GM18520 (cell line): ENCODE measurements around the gene CCDC70.
A peak's percentile ranks its signal among the peaks of the same experiment; 100 is the strongest.

Experiments
- ATAC-seq: cut with Tn5 transposase; IDR thresholded peaks from one replicate; pipeline ENCODE4 v1.9.1; 2021; ENCODE audit not compliant: unreplicated experiment

Gene CCDC70

DNA sequence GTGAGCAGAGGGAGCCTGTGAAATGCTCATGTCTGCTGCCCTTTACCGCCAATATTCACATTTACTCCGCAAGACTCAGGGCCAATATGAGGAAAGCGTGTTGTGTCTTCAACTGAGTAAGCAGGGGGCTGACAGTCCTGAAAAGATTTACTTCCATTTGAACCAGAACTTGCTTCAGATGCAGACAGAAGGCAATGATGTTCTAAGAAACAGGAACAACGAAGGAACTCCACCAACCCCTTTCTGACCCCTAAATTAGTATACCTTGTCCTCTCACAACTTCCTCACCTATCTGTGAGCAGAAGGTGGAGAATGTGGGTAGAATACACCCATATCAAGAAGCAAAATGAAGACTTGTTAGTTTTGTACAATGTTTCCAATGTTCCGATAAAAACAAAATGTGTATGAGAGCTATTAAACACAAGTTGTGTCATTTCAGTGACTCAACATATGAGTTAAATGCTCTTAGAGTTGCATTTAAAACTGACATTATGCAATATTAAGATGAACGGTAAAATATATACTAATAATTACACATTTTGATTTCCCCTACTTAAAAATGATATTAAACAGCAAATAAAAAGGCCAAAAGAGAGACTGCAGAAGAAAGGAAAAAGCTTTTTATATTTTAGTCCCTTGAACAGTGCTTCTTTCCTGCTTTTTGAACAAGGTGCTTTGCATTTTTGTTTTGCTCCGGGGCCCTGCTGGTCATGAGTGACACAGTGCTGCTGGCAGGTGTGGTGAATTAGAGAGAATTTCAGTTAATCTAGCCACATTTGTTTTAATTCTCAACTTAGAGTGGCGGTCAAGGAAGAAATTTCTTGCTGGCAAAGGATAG is 32.8 kb upstream of the CCDC70 start:
- ATAC-seq: no peak

DNA sequence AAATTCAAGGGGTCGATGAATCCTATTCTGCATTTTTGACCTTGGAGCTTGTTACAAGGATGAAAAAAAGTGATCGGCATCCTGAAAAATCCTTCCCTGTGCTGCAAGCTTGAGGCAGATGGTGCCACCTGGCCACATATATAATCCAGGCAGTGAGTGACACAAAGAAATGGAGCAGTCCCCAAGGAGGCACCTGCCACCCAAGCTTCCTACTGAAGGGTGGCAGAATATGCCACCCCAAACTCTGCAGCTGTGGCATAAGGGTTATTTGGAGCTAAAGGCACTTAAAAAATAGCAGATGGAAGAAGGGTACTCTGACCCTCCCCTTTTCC is 32.2 kb upstream of the CCDC70 start:
- no peak for ATAC-seq

DNA sequence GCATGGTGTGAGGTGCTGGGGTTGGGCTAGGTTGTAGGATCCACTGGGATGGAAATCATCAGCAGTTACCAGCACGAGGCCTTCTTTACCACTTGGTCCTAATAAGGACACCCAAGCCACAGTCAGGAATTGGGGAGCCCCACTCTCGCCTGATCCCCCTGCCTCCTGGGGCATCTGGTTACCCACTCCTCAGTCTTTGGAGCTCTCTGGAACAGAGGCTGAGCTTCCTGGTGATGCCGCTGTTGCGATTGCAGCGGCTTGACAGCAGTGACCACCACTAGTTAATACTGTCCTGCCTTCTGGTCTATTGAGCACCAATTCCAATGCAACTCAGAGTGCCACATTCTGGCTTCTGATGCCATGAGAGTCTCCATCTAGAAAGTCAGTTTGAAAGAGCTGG is 30.2 kb upstream of the CCDC70 start:
- no peak for ATAC-seq

DNA sequence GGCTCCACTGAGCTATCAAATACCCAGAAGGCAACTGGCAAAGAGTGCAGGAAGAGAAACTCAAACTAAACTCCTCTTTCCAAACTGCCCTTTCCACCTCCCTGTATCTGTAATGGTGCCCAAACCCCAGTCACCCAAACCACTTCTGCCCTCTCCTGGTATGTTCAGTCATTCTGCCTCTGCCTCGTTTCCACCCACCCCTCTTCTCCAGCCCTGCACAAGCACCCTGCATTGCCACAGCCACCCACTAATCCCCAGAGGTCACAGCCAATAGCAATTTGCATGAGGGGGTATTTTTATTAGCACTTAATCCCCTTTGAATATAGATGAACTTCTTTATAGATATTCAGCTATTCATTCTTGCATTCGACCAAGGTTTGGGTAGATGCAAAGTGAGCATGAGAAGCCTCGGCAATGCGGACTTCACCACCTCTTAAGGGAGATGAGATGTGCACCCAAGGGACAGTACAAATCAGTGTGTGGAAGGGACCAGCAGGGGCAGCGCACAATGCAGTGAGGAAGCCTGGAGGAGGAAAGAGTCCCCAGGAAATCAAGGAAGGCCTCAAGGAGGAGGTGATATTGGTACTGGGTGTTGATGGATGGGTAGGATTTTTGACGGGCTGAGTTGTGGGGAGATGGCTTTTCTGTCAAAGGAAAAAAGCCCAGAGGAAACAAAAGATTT is 29.2 kb upstream of the CCDC70 start:
- ATAC-seq: peak; percentile 68

DNA sequence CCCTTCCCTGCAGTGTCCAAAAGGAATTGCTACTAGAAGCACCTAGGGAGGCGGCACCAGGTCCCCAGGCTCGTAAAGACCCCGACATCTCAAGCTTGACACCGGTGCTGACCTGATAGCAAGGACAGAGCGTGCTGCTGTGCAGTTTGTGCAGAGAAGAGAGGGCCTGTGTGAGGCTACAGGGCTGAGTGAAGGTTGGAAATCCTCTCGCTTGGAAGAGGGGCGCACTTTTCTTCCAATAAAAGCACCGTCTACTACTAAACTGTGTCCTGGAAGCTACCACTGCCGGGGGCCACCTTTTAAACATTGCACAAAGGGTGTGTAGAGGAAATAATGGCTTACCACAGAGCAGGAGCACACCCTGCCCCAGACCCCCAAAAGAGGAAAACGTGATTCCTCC is 27.8 kb upstream of the CCDC70 start:
- no peak for ATAC-seq

DNA sequence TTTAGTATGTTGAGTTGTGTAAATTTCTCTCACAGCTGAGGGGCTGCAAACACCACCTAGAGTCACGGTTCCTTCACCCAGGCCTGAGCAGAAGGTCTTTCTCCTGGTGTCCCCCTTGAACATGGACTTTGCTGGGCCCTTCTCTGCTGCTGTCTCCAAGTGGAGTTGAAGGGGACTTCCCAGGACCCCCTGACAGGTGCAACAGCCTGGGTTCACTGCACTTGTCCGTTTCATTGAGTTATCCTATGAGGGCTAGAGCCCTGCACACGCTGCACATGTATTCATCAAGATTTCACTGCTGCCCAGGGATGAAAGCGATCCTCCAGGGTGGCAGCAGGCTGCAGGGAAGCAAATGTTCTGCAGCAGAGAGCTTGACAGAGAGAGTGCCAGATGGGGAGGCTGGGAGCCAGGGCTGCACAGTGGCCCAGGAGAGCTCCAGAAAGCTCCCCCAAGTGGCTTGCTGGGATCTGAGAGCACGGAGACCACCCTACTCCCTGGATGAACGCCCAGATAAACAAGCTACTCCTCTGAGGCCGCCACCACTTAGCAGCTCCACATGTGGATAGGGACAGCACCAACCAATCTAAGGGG is 27.1 kb upstream of the CCDC70 start:
- ATAC-seq: no peak

DNA sequence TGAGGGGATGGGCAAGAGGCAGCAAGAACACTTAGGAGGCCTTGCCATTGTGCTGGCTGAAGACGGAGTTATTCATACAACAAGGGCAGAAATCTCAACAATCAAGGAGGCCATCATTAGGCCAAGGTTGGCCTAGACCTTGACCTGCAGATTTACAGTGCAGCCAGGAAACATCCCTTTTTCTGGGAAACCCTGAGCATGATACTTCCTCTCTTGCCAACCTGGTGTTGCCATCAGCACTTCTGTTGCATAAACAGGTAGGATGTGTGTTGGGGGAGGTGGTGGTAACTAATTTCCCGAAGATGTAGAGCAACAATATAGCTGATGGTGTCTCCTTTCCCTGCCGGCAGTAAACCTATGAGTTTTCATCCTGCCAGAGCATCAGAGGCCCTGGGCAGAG is 24.8 kb upstream of the CCDC70 start:
- ATAC-seq: no peak

DNA sequence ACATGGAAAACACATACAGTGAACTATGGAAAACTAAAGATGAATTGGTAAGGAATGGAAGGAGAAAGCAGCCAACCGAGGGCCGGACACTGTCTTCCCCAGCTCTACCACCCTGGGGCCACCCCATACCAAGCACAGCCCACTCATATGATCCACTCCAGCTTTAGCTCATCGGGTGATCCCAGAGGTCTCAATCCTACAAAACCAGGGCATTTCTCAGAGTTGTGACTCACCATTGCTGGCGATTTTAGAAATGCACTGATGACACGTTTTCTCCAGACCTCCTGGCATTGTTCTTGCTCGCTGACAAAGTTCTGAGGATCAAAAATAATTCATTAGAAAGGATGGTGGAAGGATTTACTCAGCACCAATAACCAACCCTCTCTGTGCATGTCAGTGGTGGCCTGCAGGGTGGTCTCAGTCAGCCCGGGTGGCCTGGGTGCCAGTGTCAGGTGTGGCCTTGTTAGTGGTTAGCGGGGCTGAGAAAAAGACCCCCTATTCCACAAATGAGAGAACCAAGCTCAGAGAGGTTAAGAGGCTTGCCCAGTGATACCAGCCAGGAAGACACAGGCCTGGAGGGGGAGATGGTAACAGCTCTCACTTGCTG is 23.4 kb upstream of the CCDC70 start:
- no peak for ATAC-seq

DNA sequence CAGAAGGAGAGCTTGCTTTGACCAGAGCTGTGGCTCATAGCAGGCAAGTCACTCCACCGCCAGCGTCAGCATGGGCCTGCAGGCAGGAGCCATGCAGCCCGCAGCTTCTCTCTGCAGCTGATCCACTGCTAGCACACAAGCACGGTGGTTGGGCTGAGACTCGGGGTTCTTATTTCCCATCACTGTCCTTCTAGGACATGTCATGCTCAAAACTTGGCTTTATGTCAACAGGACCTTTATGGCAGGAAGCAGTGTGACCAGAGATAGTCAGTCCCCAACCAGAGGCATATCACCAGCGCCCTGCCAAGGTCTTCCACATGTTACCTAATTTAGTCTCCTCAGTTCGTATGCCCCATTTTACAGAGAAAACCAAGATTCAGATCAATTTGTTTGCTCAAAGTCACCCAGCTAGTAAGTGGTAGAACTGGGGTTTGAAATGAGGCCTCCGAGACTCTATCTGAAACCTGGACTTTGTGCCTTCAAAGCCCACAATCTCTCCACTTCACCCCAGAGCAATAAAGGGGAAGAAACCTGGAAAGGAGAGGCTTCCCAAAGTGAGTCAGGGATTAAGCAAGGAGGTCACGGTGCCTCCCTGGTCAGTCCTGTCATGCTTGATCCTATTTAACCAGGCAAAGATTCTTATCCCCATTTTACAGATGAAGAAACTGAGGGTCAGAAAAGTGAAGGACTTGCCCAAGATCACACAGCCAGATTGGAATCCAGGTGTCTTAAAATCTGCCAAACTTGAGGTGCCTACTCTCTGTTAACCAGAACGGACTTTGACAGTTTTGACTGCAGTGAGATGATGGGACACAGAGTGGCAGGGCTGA is 21.8 kb upstream of the CCDC70 start:
- no peak for ATAC-seq

DNA sequence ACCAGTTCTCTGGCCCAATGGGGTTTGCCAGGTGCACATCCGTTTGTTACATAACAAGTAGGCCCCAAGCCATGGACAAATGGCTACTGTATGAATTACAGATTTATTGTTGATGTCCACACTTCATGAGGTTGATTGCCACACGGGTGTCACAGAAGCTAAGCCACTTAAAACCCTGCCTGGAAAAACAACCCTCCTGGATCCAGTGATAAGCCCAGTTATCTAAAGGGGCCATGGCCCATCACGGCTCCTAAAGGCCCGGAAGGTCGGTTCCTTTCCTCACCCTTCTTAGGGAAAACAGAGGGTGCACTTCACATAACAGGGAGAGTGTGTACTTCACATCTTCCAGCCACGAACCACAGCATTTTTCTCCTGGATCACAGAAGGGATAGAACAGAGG is 20.9 kb upstream of the CCDC70 start:
- ATAC-seq: no peak

DNA sequence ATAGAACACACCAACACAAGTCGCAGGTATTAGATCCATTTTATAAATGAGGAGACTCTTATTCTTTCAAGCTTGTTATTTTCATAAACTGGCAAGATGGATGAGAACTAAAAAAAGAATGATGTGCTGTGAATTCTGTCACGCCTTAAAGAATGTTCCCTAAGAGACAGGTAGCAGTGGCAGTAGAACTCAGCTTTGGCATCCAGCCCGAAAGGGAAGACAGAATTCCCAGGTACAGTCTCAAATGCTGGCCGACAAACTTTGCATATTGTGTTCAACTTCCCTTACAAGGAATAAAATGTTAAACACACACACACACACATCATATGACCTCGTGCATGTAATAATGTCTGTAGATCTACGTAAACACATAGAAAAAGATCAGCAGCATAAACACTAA is 20.0 kb upstream of the CCDC70 start:
- ATAC-seq: no peak

DNA sequence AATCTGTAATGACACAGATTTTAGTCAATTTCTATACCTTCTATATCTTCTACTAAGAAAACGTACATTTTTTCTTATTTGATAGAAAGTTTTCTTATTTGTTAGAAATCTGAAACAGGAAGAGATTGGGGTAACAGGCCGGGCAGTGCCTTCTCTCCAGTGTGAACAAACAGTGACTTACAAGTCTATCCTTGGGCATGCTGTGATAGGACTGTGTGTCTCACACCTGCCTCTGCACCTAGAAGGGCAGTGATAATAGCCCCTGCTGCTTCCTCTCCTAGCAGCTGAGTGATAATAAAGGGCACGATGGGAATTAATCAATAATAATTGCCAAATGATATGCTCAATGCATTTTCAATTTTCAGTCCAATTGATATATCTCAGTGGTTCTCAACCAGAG is 18.2 kb upstream of the CCDC70 start:
- ATAC-seq: no peak

DNA sequence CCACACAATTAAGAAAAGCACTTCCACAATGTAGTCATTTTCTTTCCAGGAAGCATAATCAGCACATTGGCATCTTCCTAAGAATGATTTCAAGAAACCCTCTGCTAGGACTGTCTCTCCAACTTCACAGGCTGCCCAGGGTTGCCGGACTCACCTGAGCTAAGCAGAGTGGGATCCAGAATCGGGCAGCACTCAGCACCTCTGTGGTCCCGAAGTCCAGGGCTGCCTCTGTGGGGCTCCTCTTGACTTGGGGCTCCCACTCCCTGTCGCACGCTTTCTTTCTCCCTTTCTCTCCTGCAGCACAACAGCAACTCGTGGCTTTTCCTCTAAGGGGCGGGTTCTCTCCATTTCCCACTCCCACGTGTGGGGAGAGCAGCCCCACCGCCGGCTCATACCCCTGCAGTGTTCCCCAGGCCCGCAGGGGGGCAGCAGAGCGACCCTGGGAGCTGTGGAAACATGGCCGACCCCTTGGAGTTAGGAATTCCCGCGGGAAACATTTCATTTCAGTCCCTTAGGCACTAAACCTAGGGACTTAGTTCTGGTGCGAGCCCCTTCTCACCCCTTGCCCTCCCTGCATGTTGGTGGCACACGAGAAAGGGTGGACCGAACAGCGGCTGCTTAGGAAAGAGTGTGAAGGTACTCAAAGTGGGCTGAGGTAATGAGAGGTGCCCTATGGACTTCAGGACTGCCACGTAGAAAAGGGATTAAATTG is 16.8 kb upstream of the CCDC70 start, which contains the start of gene TMEM272:
TMEM272 (minus strand) TSS at position 316 of the 712 bp plus-strand sequence. CDS start 6,647 bp downstream, outside the sequence.
- no peak for ATAC-seq

DNA sequence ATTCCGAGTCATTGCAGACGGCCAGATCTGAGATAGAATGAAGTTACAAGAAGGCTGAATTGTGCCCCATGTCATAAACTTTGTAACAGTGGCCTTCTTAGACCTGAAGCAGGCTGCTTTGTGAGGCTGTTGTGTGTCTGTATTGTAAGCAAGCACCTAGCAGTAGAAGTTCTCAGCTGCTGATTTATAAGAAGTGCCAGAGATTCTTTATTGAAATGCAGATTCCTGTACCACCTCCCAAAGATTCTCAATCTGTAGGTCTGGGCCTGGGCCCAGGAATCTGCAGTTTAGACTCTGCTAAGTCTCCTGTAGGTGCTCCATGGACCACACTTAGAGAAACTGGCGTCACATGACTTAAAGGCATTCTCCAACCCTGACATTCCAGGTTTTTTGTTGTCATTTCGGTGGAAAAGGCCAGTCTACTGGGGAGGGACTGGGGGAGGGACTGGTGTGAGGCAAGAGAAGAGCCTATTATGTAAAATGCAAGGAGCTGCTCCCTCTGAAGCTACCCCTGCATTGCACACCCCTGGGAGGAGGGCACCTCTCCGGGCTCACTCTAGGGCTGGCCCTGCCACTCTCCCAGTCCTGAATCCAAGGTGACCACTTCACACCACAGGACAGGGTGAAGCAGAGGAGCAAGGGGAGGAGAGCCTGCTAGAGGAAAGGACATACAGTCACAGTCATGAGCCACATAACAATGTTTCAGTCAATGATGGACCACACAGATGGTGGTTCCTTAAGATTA is 16.0 kb upstream of the CCDC70 start:
- ATAC-seq: no peak

DNA sequence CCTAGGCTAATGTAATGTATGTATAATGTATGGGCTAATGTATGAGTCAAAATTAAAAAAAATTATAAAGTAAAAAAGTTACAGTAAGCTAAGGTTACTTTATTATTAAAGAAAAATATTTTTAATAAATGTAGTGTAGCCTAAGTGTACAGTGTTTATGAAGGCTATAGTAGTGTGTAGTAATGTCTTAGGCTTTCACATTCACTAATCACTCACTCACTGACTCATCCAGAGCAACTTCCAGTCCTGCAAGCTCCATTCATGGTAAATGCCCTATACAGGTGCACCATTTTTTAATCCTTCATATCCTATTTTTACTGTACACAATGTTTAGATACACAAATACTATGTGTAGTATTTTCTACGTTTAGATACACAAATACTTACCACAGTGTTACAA is 15.0 kb upstream of the CCDC70 start:
- no peak for ATAC-seq

DNA sequence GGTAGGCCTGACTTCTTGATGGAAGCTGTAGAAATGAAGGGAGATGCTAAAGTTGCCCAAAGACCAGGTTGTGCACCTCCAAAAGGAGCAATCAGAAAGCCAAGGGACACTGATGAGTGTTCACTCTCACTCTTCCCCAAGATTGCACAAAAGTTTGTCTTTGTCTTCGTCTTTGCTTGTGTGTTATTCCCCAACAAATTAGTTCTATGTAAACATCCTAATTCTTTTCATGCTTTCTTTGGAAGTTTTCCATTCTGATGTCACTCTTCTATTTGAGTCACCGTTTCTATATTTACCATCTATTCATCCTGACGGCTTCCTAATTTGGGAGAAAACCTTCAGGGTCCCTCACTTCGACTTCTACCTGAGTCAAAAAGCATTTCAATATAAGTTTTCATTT is 13.1 kb upstream of the CCDC70 start:
- no peak for ATAC-seq

DNA sequence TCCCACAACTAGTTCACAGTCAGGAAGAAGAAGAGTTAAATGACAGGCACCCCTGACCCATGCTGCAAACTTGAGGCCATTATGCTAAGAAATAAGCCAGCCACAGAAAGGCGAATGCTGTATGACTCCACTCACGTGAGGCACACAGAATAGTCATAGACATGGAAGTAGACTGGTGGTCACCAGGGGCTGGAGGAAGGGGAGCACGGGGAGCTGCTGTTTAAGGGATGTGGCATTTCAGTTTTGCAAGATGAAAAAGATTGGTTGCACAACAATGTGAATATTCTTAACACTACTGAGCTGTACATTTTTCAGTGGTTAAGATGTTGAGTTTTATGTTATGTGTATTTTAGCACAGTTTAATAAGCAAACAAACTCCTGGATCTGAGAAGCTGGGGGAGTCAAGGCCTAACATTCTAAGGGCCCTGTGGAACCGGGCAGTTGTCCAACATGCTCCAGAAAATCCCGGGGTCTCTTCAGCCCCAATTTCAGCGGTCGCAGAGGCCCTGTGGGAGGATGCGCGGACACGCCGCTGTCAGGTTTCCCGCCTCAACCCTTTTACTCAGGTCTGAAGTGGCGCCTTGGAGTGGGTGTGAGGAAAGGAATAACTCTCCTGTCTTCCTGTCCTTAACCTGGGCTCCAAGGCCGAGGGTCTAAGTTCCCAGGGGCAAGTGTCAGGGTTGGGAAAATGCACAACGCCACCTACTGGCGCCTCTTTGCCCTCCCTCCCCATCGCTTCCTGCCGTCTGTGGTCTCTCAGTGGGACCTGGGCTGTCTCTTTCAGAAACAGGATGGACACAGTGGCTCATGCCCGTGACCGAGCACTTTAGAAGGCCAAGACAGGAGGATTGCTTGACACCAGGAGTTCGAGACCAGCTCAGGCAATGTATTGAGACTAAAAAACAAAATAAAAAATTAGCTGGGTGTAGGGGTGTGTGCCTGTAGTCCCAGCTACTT is 12.3 kb upstream of the CCDC70 start:
- no peak for ATAC-seq

DNA sequence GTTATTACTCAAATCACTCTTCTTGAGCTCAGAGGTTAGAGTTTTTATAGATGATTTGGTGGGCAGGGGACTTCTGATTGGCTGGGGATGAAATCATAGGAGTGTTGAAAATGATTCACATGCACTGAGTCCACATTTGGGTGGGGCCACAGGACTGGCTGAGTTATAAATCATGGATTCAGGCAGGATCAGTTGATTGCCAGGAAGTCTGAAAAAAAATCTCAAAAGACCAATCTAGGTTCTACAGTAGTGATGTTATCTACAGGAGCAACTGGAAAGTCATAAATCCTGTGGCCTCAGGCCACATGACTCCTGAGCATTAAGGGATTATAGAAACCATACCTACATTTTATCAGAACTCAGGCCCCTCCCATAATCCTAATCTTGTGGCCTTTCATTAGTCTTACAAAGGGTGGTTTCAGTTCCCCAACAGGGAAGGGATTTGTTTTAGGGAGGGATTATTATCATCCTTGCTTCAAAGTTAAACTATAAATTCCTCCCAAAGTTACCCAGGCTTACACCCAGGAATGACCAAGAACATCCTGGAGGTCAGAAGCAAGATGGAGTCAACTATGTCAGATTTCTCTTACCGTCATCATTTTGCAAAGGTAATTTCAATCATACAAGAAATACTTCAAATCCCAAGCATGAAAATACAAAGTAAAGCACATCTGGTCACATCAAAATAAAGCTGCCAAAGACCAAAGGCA is 5.6 kb upstream of the CCDC70 start:
- ATAC-seq: no peak
